ENCODE data around the gene TRABD2B. TPM values are rescaled to one million over a fixed set of nuclear protein-coding genes. Genes with fewer than 3 reads are reported as not detected.
A peak's percentile ranks its signal among the peaks of the same experiment; 100 is the strongest.

The TRABD2B gene
- total and polyA plus RNA-seq, 2 donors (not counting 3 experiments of a cell fraction or from before 2014, with no cell fraction given): not detected

DNA sequence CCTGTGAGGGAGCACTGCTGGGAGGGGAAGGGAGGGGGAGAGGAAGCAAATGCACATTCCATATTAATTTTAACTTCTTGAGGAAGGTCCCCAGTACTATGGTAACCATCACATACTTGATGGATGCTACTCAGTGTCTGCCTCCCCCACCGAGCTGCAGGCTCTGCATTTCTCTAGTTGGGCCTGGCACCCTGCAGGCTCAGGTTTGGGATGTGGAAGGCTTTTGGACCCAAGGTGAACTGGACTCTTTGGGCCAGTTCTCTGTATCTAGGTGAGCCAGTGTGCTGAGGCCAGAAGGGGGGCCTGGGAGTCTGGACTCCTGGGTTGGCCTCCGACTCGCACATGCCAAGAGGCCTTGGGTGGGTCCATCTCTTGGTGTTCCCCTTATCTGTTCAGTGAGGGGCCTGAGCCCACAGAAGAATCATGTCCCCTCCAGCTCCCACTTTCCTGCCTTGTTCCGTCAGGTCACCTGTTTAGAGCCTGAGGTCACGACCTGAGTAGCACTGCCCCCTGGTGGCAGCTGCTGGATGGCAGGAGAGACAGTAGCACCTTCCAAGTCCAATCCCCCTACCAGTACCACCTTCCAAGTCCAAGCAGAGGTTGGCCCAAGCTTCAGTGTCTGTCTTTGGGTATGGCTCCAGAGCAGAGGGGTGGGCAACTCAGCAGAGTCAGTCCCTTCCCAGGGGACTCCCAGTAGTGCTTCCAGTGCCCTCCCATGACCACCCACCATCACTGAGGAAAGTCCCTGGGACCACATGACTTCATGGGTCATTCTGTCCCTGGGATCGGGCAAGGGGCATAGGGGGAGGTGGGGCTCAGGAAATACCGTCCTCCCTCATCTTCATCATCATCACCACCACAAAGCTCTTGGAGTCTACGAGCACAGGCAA lies 241.8 kb downstream of the TRABD2B start:
- no peak for FAIRE-seq
- CTCF ChIA-PET: interaction anchor here (0.8 to 1.7 kb wide), 5 partner anchors 8 to 323 kb away, joined by 3 to 4 read pairs (median 3); partner anchors contain the start of gene FOXD2
- dilution Hi-C loops (cut with MboI; ENCODE audit: extremely low pct_ligation_motif_present, low sequenced_read_pairs): no loop called here

More for the DNA sequence above, 241.8 kb downstream of the TRABD2B start:
- Histone ChIP-seq H3K4me1 (ENCODE audit: control insufficient read depth, extremely low read depth, insufficient read depth, low read length) (no peaks in the 10 kb centered on the region), H2AFZ (ENCODE audit: low read depth, low read length) (no peak overlapping the region), H3K9ac (replicated peaks; ENCODE audit: extremely low read depth, insufficient read depth, low read length) (no peak overlapping the region), H3K36me3 (ENCODE audit: control insufficient read depth in 2 of 2, extremely low read depth in 1 of 2, insufficient read depth in 2 of 2, low read length in 2 of 2) (no peaks in the 10 kb centered on the region), H3K9me3 (replicated peaks; ENCODE audit: control insufficient read depth, insufficient read depth, low read length) (no peaks in the 10 kb centered on the region), H3K79me2 (ENCODE audit: control insufficient read depth, insufficient read depth, low read length) (no peaks in the 10 kb centered on the region), H3K27me3 (ENCODE audit: control insufficient read depth in 2 of 2, insufficient read depth in 2 of 2, low read length in 2 of 2) (no peaks in the 10 kb centered on the region), H3K4me3 (replicated peaks in 1 of 3; ENCODE audit: insufficient read depth in 1 of 3, low read depth in 1 of 3, low read length in 3 of 3) (no peak overlapping the region), H4K20me1 (replicated peaks; ENCODE audit: control insufficient read depth, extremely low read depth, insufficient read depth, low read length) (no peaks in the 10 kb centered on the region), H3K27ac (ENCODE audit: insufficient read depth, low read depth, low read length) (no peak overlapping the region), H3K9me1 (replicated peaks; ENCODE audit: control insufficient read depth, extremely low read depth, insufficient read depth, low read length) (no peaks in the 10 kb centered on the region), H3K4me2 (ENCODE audit: insufficient read depth, low read length) (no peak overlapping the region)
- no TSS peak for BruUV-seq (replicated peaks)
- DNase-seq (ENCODE audit: low read depth, low spot score): no peak
- intact Hi-C loops (cut with micrococcal nuclease): loop anchor here (1.0 kb wide), 1 partner anchor 323 kb away; no protein-coding TSS in a partner anchor
- no peak for TF ChIP-seq MAX (IDR thresholded peaks at IDR 0.05; ENCODE audit: insufficient read depth, insufficient read length)
- peak; percentile 41 to 50 for TF ChIP-seq CTCF (IDR thresholded peaks at IDR 0.05; ENCODE audit: extremely low read depth in 1 of 2, insufficient read depth in 1 of 2, low read depth in 1 of 2, low read length in 2 of 2)
- no peak for TF ChIP-seq POLR2AphosphoS5 (IDR thresholded peaks at IDR 0.05; ENCODE audit: insufficient read depth, low read depth, low read length)
- TF ChIP-seq FOS (IDR thresholded peaks at IDR 0.05; ENCODE audit: borderline replicate concordance, insufficient read depth, low read length): no peak
- TF ChIP-seq MYC (IDR thresholded peaks at IDR 0.05; ENCODE audit: low read depth, low read length): no peak
- no peak for TF ChIP-seq JUN (IDR thresholded peaks at IDR 0.05; ENCODE audit: borderline replicate concordance, insufficient read depth, insufficient read length, low read depth)
- POLR2A ChIA-PET: no interaction called here
